ENCODE results near the gene LRRC51. TPM values are rescaled to one million over a fixed set of nuclear protein-coding genes. Genes with fewer than 3 reads are reported as not detected.

Gene LRRC51
- total RNA-seq, 1 donor from 2014 or later, result 6.5 TPM

GRCh38 chr11:72069200-72069599 lies 11.4 kb upstream of the LRRC51 start:
- DNase-seq (ENCODE audit: low spot score in 2 of 2) (no peak), FAIRE-seq (no peak)

GRCh38 chr11:72069787-72070251 lies 10.8 kb upstream of the LRRC51 start:
- no peak for FAIRE-seq
- DNase-seq (ENCODE audit: low spot score in 2 of 2), result peak in 1 of 2 donors; percentile 40

- FAIRE-seq (no peak), DNase-seq (ENCODE audit: low spot score in 2 of 2) (no peak)
Observed at GRCh38 chr11:72070491-72070890, 10.2 kb upstream of the LRRC51 start.

- FAIRE-seq, result no peak
- DNase-seq (ENCODE audit: low spot score in 2 of 2), result no peak
Observed at GRCh38 chr11:72072348-72072747, 8.3 kb upstream of the LRRC51 start.

GRCh38 chr11:72075109-72075508 lies 5.5 kb upstream of the LRRC51 start:
- no peak for FAIRE-seq
- no peak for DNase-seq (ENCODE audit: low spot score in 2 of 2)

GRCh38 chr11:72075756-72076155 lies 4.9 kb upstream of the LRRC51 start:
- no peak for DNase-seq (ENCODE audit: low spot score in 2 of 2)
- no peak for FAIRE-seq

- DNase-seq (ENCODE audit: low spot score in 2 of 2), result no peak
- no peak for FAIRE-seq
Observed at GRCh38 chr11:72078477-72078876, 2.2 kb upstream of the LRRC51 start.

GRCh38 chr11:72079819-72080325 lies 778 bp upstream of the LRRC51 start:
- FAIRE-seq (no peak), DNase-seq (ENCODE audit: low spot score in 2 of 2) (no peak)

- FAIRE-seq (no peak), DNase-seq (ENCODE audit: low spot score in 2 of 2) (no peak)
Observed at GRCh38 chr11:72081184-72081644, 564 bp downstream of the LRRC51 start.

- no peak for FAIRE-seq
- no peak for DNase-seq (ENCODE audit: low spot score in 2 of 2)
Observed at GRCh38 chr11:72081821-72082453, 1.3 kb downstream of the LRRC51 start.

- no peak for FAIRE-seq
- DNase-seq (ENCODE audit: low spot score in 2 of 2), result no peak
Observed at GRCh38 chr11:72083414-72083813, 2.8 kb downstream of the LRRC51 start.

GRCh38 chr11:72084076-72084475 lies 3.4 kb downstream of the LRRC51 start:
- DNase-seq (ENCODE audit: low spot score in 2 of 2) (no peak), FAIRE-seq (no peak)

- no peak for DNase-seq (ENCODE audit: low spot score in 2 of 2)
- FAIRE-seq, result no peak
Observed at GRCh38 chr11:72084965-72085364, 4.3 kb downstream of the LRRC51 start.

- no peak for FAIRE-seq
Observed at GRCh38 chr11:72085621-72086351, 5.1 kb downstream of the LRRC51 start.

GRCh38 chr11:72088076-72088808 lies 7.6 kb downstream of the LRRC51 start:
- no peak for DNase-seq (ENCODE audit: low spot score in 2 of 2)
- no peak for FAIRE-seq

More at GRCh38 chr11:72085621-72086351, 5.1 kb downstream of the LRRC51 start:
- DNase-seq (ENCODE audit: low spot score in 2 of 2), result peak in 1 of 2 donors; percentile 39

GRCh38 chr11:72091292-72091691 lies 10.6 kb downstream of the LRRC51 start:
- FAIRE-seq, result no peak
- DNase-seq (ENCODE audit: low spot score in 2 of 2), result peak; percentile 43 to 77

- FAIRE-seq, result no peak
- DNase-seq (ENCODE audit: low spot score in 2 of 2), result no peak
Observed at GRCh38 chr11:72098741-72099140, 18.1 kb downstream of the LRRC51 start.

GRCh38 chr11:72100009-72100408 lies 19.4 kb downstream of the LRRC51 start:
- DNase-seq (ENCODE audit: low spot score in 2 of 2) (no peak), FAIRE-seq (no peak)

GRCh38 chr11:72100462-72100861 lies 19.8 kb downstream of the LRRC51 start:
- FAIRE-seq, result no peak
- DNase-seq (ENCODE audit: low spot score in 2 of 2), result no peak

- FAIRE-seq (no peak), DNase-seq (ENCODE audit: low spot score in 2 of 2) (no peak)
Observed at GRCh38 chr11:72102162-72102561, 21.5 kb downstream of the LRRC51 start.

GRCh38 chr11:72102631-72102945 lies 21.9 kb downstream of the LRRC51 start:
- no peak for DNase-seq (ENCODE audit: low spot score in 2 of 2)
- FAIRE-seq, result no peak
